Stimulated activated CD4-positive, alpha-beta T cell treated with anti-CD3 and anti-CD28 coated beads, Interleukin-12 subunit alpha, Interleukin-12 subunit beta, amount 100 ng/mL, for 24 hours (primary cell): Measurements from ENCODE around the gene NFIC.

ENCODE experiments used
- DNase-seq, 2 experiments: peaks; one replicate each; pipeline ENCODE4 v3.0.0-alpha.2; 2020; ENCODE audit warnings: low read depth in 2 of 2

Gene NFIC

GRCh38 chr19:3508771-3509535 lies 142.6 kb downstream of the NFIC start:
- no peak for DNase-seq

GRCh38 chr19:3509566-3509989 lies 143.2 kb downstream of the NFIC start:
- peak in 1 of 2 experiments; percentile 23 for DNase-seq

- no peak for DNase-seq
Observed at GRCh38 chr19:3510727-3511126, 144.3 kb downstream of the NFIC start.

- no peak for DNase-seq
Observed at GRCh38 chr19:3511506-3512251, 145.3 kb downstream of the NFIC start.

GRCh38 chr19:3512562-3513228 lies 146.3 kb downstream of the NFIC start:
- DNase-seq: no peak

GRCh38 chr19:3513229-3514140 lies 147.1 kb downstream of the NFIC start:
- no peak for DNase-seq

- no peak for DNase-seq
Observed at GRCh38 chr19:3514930-3515329, 148.5 kb downstream of the NFIC start.

GRCh38 chr19:3515891-3516422 lies 149.6 kb downstream of the NFIC start:
- no peak for DNase-seq

GRCh38 chr19:3516675-3517207 lies 150.4 kb downstream of the NFIC start:
- DNase-seq: no peak

GRCh38 chr19:3517638-3518037 lies 151.3 kb downstream of the NFIC start:
- DNase-seq: no peak

GRCh38 chr19:3518255-3518654 lies 151.9 kb downstream of the NFIC start:
- DNase-seq: no peak

- no peak for DNase-seq
Observed at GRCh38 chr19:3518659-3519058, 152.3 kb downstream of the NFIC start.
